Muscle of arm (tissue), 12 donors: ENCODE results near the gene ZNF784. TPM values are rescaled to one million over a fixed set of nuclear protein-coding genes. Genes with fewer than 3 reads are reported as not detected.
A peak's percentile ranks its signal among the peaks of the same experiment; 100 is the strongest.
"Not testable (repeated sequence)": the region's sequence is repeated elsewhere in the genome, so short reads cannot be mapped to it uniquely, and the experiment has no call there.

ENCODE experiments used
- DNase-seq: peaks from one replicate; pipeline ENCODE4 v3.0.0-alpha.2; 2013
- polyA plus RNA-seq, 12 donors: library from polyadenylated mRNA; unstranded; fragments of 120-200 nt; gene quantifications; one replicate each; pipeline ENCODE4 v1.2.1, GENCODE V29; 2013; ENCODE audit not compliant: insufficient read length in 12 of 12

Gene ZNF784
- polyA plus RNA-seq, 12 donors, result 5.6 to 14.3 (median 6.5) TPM; not detected in 1

GRCh38 chr19:55586976-55587668, 37.2 kb downstream of the ZNF784 start:
- peak; percentile 92 for DNase-seq

- peak; percentile 84 for DNase-seq
Observed at GRCh38 chr19:55585658-55586339, 38.6 kb downstream of the ZNF784 start.

GRCh38 chr19:55584871-55585270, 39.5 kb downstream of the ZNF784 start:
- DNase-seq, result no peak

GRCh38 chr19:55583897-55584296, 40.5 kb downstream of the ZNF784 start:
- not testable (repeated sequence) for DNase-seq

- DNase-seq, result not testable (repeated sequence)
Observed at GRCh38 chr19:55582284-55582683, 42.1 kb downstream of the ZNF784 start.

GRCh38 chr19:55581823-55582223, 42.5 kb downstream of the ZNF784 start:
- no peak for DNase-seq

- DNase-seq, result no peak
Observed at GRCh38 chr19:55581145-55581822, 43.1 kb downstream of the ZNF784 start.

- DNase-seq, result peak; percentile 93
Observed at GRCh38 chr19:55580628-55581144, 43.7 kb downstream of the ZNF784 start, which contains the start of gene ZNF579. Gene ZNF579, minus strand, starts transcription at chr19:55580848. Its CDS starts 1,209 bp downstream, at chr19:55579639.

- DNase-seq, result peak; percentile 54
Observed at GRCh38 chr19:55579766-55580621, 44.4 kb downstream of the ZNF784 start.

- no peak for DNase-seq
Observed at GRCh38 chr19:55578761-55579747, 45.3 kb downstream of the ZNF784 start.

- DNase-seq, result no peak
Observed at GRCh38 chr19:55578031-55578760, 46.2 kb downstream of the ZNF784 start.

GRCh38 chr19:55576746-55577145, 47.6 kb downstream of the ZNF784 start:
- DNase-seq, result no peak

- not testable (repeated sequence) for DNase-seq
Observed at GRCh38 chr19:55573929-55574328, 50.4 kb downstream of the ZNF784 start.

Other genes with a start within 250 kb of the ZNF784 start
- under 1 TPM in 1 of 12 donors, not detected in 11; 0.58 TPM for gene TMEM190, start 247.7 kb downstream of the ZNF784 start, polyA plus RNA-seq
- under 1 TPM in 3 of 12 donors, not detected in 9; 0.22 to 0.55 (median 0.35) TPM for gene TMEM238, start 240.3 kb downstream of the ZNF784 start, polyA plus RNA-seq
- 1,000 to 10,000 TPM in 10 of 12 donors, 100 to 1,000 TPM in 1, not detected in 1; 796 to 2,808 (median 1,427) TPM for gene RPL28, start 238.6 kb downstream of the ZNF784 start, polyA plus RNA-seq
- gene UBE2S, start 216.8 kb downstream of the ZNF784 start, polyA plus RNA-seq, result 100 to 1,000 TPM in 1 of 12 donors, 10 to 100 TPM in 10, not detected in 1; 19.2 to 108 (median 30.4) TPM
- gene SHISA7, start 181.3 kb downstream of the ZNF784 start, polyA plus RNA-seq, result 1 to 10 TPM in 1 of 12 donors, under 1 TPM in 9, not detected in 2; 0.07 to 1.1 (median 0.17) TPM
- gene ISOC2, start 162.9 kb downstream of the ZNF784 start, polyA plus RNA-seq, result 10 to 100 TPM in 11 of 12 donors, not detected in 1; 24.3 to 68.0 (median 27.9) TPM
- gene C19orf85, start 159.8 kb downstream of the ZNF784 start, polyA plus RNA-seq, result not detected
- 10 to 100 TPM in 1 of 12 donors, 1 to 10 TPM in 10, not detected in 1; 1.5 to 11.6 (median 2.4) TPM for gene ZNF628, start 147.9 kb downstream of the ZNF784 start, polyA plus RNA-seq
- gene NAT14, start 139.4 kb downstream of the ZNF784 start, polyA plus RNA-seq, result 100 to 1,000 TPM in 1 of 12 donors, 10 to 100 TPM in 11; 15.8 to 381 (median 24.4) TPM
- 10 to 100 TPM in 11 of 12 donors, not detected in 1; 12.2 to 37.5 (median 19.3) TPM for gene SSC5D, start 136.1 kb downstream of the ZNF784 start, polyA plus RNA-seq
- gene SBK2, start 87.4 kb downstream of the ZNF784 start, polyA plus RNA-seq, result 10 to 100 TPM in 1 of 12 donors, 1 to 10 TPM in 10, not detected in 1; 1.1 to 18.7 (median 3.2) TPM
- gene SBK3, start 79.0 kb downstream of the ZNF784 start, polyA plus RNA-seq, result under 1 TPM in 3 of 12 donors, not detected in 9; 0.12 to 0.46 (median 0.18) TPM
- 10 to 100 TPM in 7 of 12 donors, 1 to 10 TPM in 4, not detected in 1; 7.3 to 26.0 (median 10.5) TPM for gene ZNF579, start 43.7 kb downstream of the ZNF784 start, polyA plus RNA-seq
- 10 to 100 TPM in 9 of 12 donors, 1 to 10 TPM in 2, not detected in 1; 9.2 to 16.3 (median 11.0) TPM for gene FIZ1, start 25.0 kb downstream of the ZNF784 start, polyA plus RNA-seq
- gene ZNF524, start 24.3 kb downstream of the ZNF784 start, polyA plus RNA-seq, result 10 to 100 TPM in 1 of 12 donors, 1 to 10 TPM in 9, not detected in 2; 4.2 to 11.2 (median 6.4) TPM
- 10 to 100 TPM in 1 of 12 donors, 1 to 10 TPM in 10, not detected in 1; 4.5 to 11.0 (median 5.5) TPM for gene ZNF865, start 18.9 kb downstream of the ZNF784 start, polyA plus RNA-seq
- gene ZNF580, start 16.4 kb upstream of the ZNF784 start, polyA plus RNA-seq, result 10 to 100 TPM in 11 of 12 donors, not detected in 1; 14.0 to 42.9 (median 18.9) TPM
- gene ZNF581, start 19.1 kb upstream of the ZNF784 start, polyA plus RNA-seq, result 10 to 100 TPM in 11 of 12 donors, not detected in 1; 17.9 to 33.7 (median 21.9) TPM
- 10 to 100 TPM in 11 of 12 donors, not detected in 1; 10.1 to 17.1 (median 11.7) TPM for gene CCDC106, start 23.6 kb upstream of the ZNF784 start, polyA plus RNA-seq
- gene U2AF2, start 30.5 kb upstream of the ZNF784 start, polyA plus RNA-seq, result 100 to 1,000 TPM in 8 of 12 donors, 10 to 100 TPM in 3, not detected in 1; 80.0 to 151 (median 109) TPM
- 100 to 1,000 TPM in 2 of 12 donors, 10 to 100 TPM in 9, not detected in 1; 44.1 to 113 (median 68.9) TPM for gene EPN1, start 50.7 kb upstream of the ZNF784 start, polyA plus RNA-seq
- gene NLRP9, start 113.8 kb upstream of the ZNF784 start, polyA plus RNA-seq, result not detected
- 1 to 10 TPM in 2 of 12 donors, under 1 TPM in 4, not detected in 6; 0.50 to 1.4 (median 0.66) TPM for gene RFPL4A, start 134.5 kb upstream of the ZNF784 start, polyA plus RNA-seq
- gene RFPL4AL1, start 144.6 kb upstream of the ZNF784 start, polyA plus RNA-seq, result 1 to 10 TPM in 3 of 12 donors, under 1 TPM in 2, not detected in 7; 0.41 to 1.5 (median 1.3) TPM
- gene NLRP11, start 207.4 kb upstream of the ZNF784 start, polyA plus RNA-seq, result under 1 TPM in 1 of 12 donors, not detected in 11; 0.05 TPM
- not detected for gene NLRP4, start 212.0 kb upstream of the ZNF784 start, polyA plus RNA-seq